ENCODE measurements around the gene CNOT11.
A peak's percentile ranks its signal among the peaks of the same experiment; 100 is the strongest.
"Not testable (repeated sequence)": the region's sequence is repeated elsewhere in the genome, so short reads cannot be mapped to it uniquely, and the experiment has no call there.

The CNOT11 gene

GRCh38 chr2:101248756-101249155 lies 3.9 kb upstream of the CNOT11 start:
- not testable (repeated sequence) for DNase-seq

- no peak for DNase-seq
These were observed 2.9 kb upstream of the CNOT11 start for GRCh38 chr2:101249826-101250225.

- DNase-seq = not testable (repeated sequence)
These were observed 1.4 kb upstream of the CNOT11 start for GRCh38 chr2:101251246-101251781.

- DNase-seq = no peak
These were observed 760 bp upstream of the CNOT11 start for GRCh38 chr2:101251844-101252407.

- peak; percentile 37 for DNase-seq
These were observed 472 bp downstream of the CNOT11 start for GRCh38 chr2:101253013-101253702.

GRCh38 chr2:101253703-101254450 lies 1.2 kb downstream of the CNOT11 start:
- no peak for DNase-seq

- no peak for DNase-seq
These were observed 2.8 kb downstream of the CNOT11 start for GRCh38 chr2:101255501-101255900.

- no peak for DNase-seq
These were observed 3.6 kb downstream of the CNOT11 start for GRCh38 chr2:101256316-101256715.

- no peak for DNase-seq
These were observed 6.1 kb downstream of the CNOT11 start for GRCh38 chr2:101258804-101259203.

- no peak for DNase-seq
These were observed 9.5 kb downstream of the CNOT11 start for GRCh38 chr2:101262142-101262541.

GRCh38 chr2:101263377-101263800 lies 10.7 kb downstream of the CNOT11 start:
- no peak for DNase-seq

GRCh38 chr2:101264360-101264939 lies 11.8 kb downstream of the CNOT11 start:
- DNase-seq = no peak

- no peak for DNase-seq
These were observed 13.3 kb downstream of the CNOT11 start for GRCh38 chr2:101265893-101266499.

GRCh38 chr2:101267671-101268656 lies 15.3 kb downstream of the CNOT11 start:
- no peak for DNase-seq

- no peak for DNase-seq
These were observed 18.1 kb downstream of the CNOT11 start for GRCh38 chr2:101270700-101271259.

GRCh38 chr2:101272045-101272784 lies 19.5 kb downstream of the CNOT11 start:
- DNase-seq = no peak

- DNase-seq = no peak
These were observed 20.4 kb downstream of the CNOT11 start for GRCh38 chr2:101273056-101273455.

GRCh38 chr2:101274142-101274541 lies 21.5 kb downstream of the CNOT11 start:
- no peak for DNase-seq

GRCh38 chr2:101277111-101277510 lies 24.4 kb downstream of the CNOT11 start:
- DNase-seq = no peak

GRCh38 chr2:101278925-101279324 lies 26.2 kb downstream of the CNOT11 start:
- no peak for DNase-seq

GRCh38 chr2:101281482-101281881 lies 28.8 kb downstream of the CNOT11 start:
- no peak for DNase-seq
